OCI-LY7 (cell line): ENCODE results near the gene ZNF43.
"Not testable (repeated sequence)": the region's sequence is repeated elsewhere in the genome, so short reads cannot be mapped to it uniquely, and the experiment has no call there.

ENCODE experiments used
- EZH2phosphoT487 ChIP-seq: fragments of 200-600 bp; sonication (generic); IDR thresholded peaks from 2 replicates; pipeline ENCODE4 v1.6.1; 2018; ENCODE audit warnings: low read depth, borderline replicate concordance, mild to moderate bottlenecking, mixed run types, antibody characterized with exemption, low read length, moderate library complexity, mixed read lengths
- TF ChIP-seq, protein P1 (sequence below): fragments of 200-600 bp; sonication (generic); conservative IDR thresholded peaks from 2 replicates; pipeline ENCODE4 v1.5.1; 2014; ENCODE audit warnings: mild to moderate bottlenecking, antibody characterized with exemption, low read length, moderate library complexity, mixed read lengths

DNA sequence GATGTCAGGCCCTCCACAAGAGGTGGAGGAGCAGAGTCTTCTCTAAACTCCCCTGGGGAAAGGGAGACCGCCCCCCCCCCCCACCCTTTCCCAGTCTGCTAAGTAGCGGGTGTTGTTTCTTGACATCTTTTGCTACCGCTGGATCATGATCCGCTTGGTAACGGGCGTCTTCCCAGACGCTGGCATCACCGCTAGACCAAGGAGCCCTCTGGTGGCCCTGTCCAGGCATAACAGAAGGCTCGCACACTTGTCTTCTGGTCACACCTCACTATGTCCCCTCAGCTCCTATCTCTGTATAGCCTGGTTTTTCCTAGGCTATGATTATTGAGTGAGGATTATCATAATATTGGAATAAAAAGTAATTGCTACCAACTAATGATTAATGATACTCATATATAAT lies 44.8 kb upstream of the ZNF43 start:
- TF ChIP-seq, protein P1, sequence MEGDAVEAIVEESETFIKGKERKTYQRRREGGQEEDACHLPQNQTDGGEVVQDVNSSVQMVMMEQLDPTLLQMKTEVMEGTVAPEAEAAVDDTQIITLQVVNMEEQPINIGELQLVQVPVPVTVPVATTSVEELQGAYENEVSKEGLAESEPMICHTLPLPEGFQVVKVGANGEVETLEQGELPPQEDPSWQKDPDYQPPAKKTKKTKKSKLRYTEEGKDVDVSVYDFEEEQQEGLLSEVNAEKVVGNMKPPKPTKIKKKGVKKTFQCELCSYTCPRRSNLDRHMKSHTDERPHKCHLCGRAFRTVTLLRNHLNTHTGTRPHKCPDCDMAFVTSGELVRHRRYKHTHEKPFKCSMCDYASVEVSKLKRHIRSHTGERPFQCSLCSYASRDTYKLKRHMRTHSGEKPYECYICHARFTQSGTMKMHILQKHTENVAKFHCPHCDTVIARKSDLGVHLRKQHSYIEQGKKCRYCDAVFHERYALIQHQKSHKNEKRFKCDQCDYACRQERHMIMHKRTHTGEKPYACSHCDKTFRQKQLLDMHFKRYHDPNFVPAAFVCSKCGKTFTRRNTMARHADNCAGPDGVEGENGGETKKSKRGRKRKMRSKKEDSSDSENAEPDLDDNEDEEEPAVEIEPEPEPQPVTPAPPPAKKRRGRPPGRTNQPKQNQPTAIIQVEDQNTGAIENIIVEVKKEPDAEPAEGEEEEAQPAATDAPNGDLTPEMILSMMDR, result not testable (repeated sequence)
- TF ChIP-seq EZH2phosphoT487, result not testable (repeated sequence)
